K562 (cell line): Measurements from ENCODE around the gene CACNA2D3. TPM values are rescaled to one million over a fixed set of nuclear protein-coding genes. Genes with fewer than 3 reads are reported as not detected.

ENCODE experiments used
- ATAC-seq: fragments of 200-7000 bp; cut with Tn5 transposase; 3 replicates; pipeline ENCODE4 v1.9.1; 2020; ENCODE audit warnings: moderate library complexity
- BruUV-seq: library from RNA; stranded (reverse); fragments of 400-500 nt; replicated peaks from 2 replicates; lab custom pipeline; 2021; lab: Mats Ljungman, UMichigan
- CTCF ChIA-PET: fragments of 300-600 bp; formaldehyde crosslinking; extraction: SDS; loops from one replicate; lab custom pipeline; 2021; ENCODE audit warnings: low intra/inter-chr PET ratio; lab: Yijun Ruan, JAX
- POLR2A ChIA-PET: fragments of 300-600, 350-650 bp; sonication (Branson Sonifier 250); formaldehyde crosslinking; extraction: SDS; loops from one replicate; lab custom pipeline; 2021; ENCODE audit warnings: antibody characterized with exemption, inconsistent platforms; lab: Yijun Ruan, JAX
- DNase-seq, 4 experiments: peaks; one replicate each; pipeline versions ENCODE4 v3.0.0 to v3.0.0-alpha.2; 2011 to 2018; ENCODE audit warnings: low spot score in 3 of 4, mixed read lengths in 3 of 4; ENCODE audit errors: extremely low read depth in 1 of 4
- FAIRE-seq: peaks from 2 replicates; lab custom pipeline; 2011; peaks lifted over from hg19 to GRCh38; lab: Jason Lieb, UNC
- H2AFZ ChIP-seq: 2 replicates; pipeline ENCODE4 v1.6.0; 2011; ENCODE audit warnings: low read depth, low read length, control low read depth, inconsistent platforms
- H3K27ac ChIP-seq: fragments of 200-600 bp; 3 replicates; pipeline ENCODE4 v1.8.0; 2011; ENCODE audit warnings: low read depth, mild to moderate bottlenecking, control low read depth, inconsistent platforms, low read length, moderate library complexity, mixed read lengths; ENCODE audit errors: extremely low read depth
- H3K27me3 ChIP-seq, 2 experiments: fragments of 300-600 bp in 1 of 2; 2 replicates in 1 of 2; 3 replicates in 1 of 2; pipeline versions ENCODE4 v1.6.0 to v1.8.0; 2011; ENCODE audit warnings: inconsistent platforms in 2 of 2, low read length in 2 of 2, mild to moderate bottlenecking in 1 of 2, mixed read lengths in 1 of 2, moderate library complexity in 1 of 2; ENCODE audit not compliant: control insufficient read depth in 2 of 2, insufficient read depth in 2 of 2
- H3K36me3 ChIP-seq: fragments of 300-600 bp; 3 replicates; pipeline ENCODE4 v1.8.0; 2011; ENCODE audit warnings: mild to moderate bottlenecking, low read length, inconsistent platforms; ENCODE audit not compliant: control insufficient read depth, insufficient read depth
- H3K4me1 ChIP-seq, 2 experiments: fragments of 200-600 bp in 1 of 2; replicated peaks in 1 of 2; 2 replicates in 1 of 2; 3 replicates in 1 of 2; pipeline versions ENCODE4 v1.5.1 to v1.8.0; 2011; ENCODE audit warnings: inconsistent platforms in 2 of 2, low read length in 2 of 2, mild to moderate bottlenecking in 1 of 2, mixed read lengths in 1 of 2, moderate library complexity in 1 of 2; ENCODE audit not compliant: control insufficient read depth in 2 of 2, insufficient read depth in 2 of 2
- H3K4me2 ChIP-seq: 2 replicates; pipeline ENCODE4 v1.6.1; 2011; ENCODE audit warnings: low read length, control low read depth, inconsistent platforms, mixed read lengths; ENCODE audit not compliant: insufficient read depth
- H3K4me3 ChIP-seq: fragments of 200-600 bp; sonication (generic), shearing (Covaris generic); 2 replicates; pipeline ENCODE4 v1.5.1; 2016; ENCODE audit warnings: control low read depth, inconsistent platforms
- H3K79me2 ChIP-seq: fragments of 200-600 bp; 3 replicates; pipeline ENCODE4 v1.8.0; 2011; ENCODE audit warnings: low read length, inconsistent platforms; ENCODE audit not compliant: control insufficient read depth, insufficient read depth
- H3K9ac ChIP-seq, 2 experiments: 2 replicates each; pipeline versions ENCODE4 v1.6.0 to v1.6.1; 2011; ENCODE audit warnings: low read depth in 2 of 2, low read length in 2 of 2, control low read depth in 1 of 2, inconsistent platforms in 1 of 2, mild to moderate bottlenecking in 1 of 2, mixed read lengths in 1 of 2; ENCODE audit not compliant: insufficient read depth in 1 of 2
- H3K9me1 ChIP-seq: one replicate; pipeline ENCODE4 v1.6.0; 2011; ENCODE audit warnings: inconsistent platforms, mild to moderate bottlenecking, low read length, moderate library complexity; ENCODE audit not compliant: control insufficient read depth, insufficient read depth
- H3K9me3 ChIP-seq: replicated peaks from 2 replicates; pipeline ENCODE4 v1.5.1; 2011; ENCODE audit warnings: low read depth, low read length, inconsistent platforms; ENCODE audit not compliant: control insufficient read depth, insufficient read depth
- H4K20me1 ChIP-seq: replicated peaks from 2 replicates; pipeline ENCODE4 v1.6.1; 2011; ENCODE audit warnings: low read length, inconsistent platforms, mixed read lengths; ENCODE audit not compliant: control insufficient read depth, insufficient read depth
- ELF2 ChIP-seq: fragments of 250-450 bp; sonication (Bioruptor Pico); IDR thresholded peaks from 2 replicates; pipeline ENCODE4 v1.5.0; 2021; ENCODE audit warnings: mild to moderate bottlenecking
- NCOA1 ChIP-seq: fragments of 450-650 bp; IDR thresholded peaks from 2 replicates; pipeline ENCODE4 v1.6.1; 2016; ENCODE audit warnings: low read depth
- REST ChIP-seq, 2 experiments: fragments of 450-650 bp; formaldehyde crosslinking in 1 of 2; IDR thresholded peaks; 2 replicates each; pipeline versions ENCODE4 v1.4.0 to v1.6.1; 2014 to 2020; ENCODE audit warnings: mild to moderate bottlenecking in 2 of 2, borderline replicate concordance in 1 of 2, low read depth in 1 of 2
- WGBS: fragments of 100-300 bp; shearing (Covaris generic); methylation state at CpG from one replicate; pipeline ENCODE4 v1.1.6; 2016; ENCODE audit warnings: low coverage, mixed read lengths; ENCODE audit not compliant: insufficient coverage; ENCODE audit errors: missing lambda C conversion rate; 5-methylcytosine and 5-hydroxymethylcytosine counted together
- in situ Hi-C: fragments of 300-500 bp; cut with MboI; formaldehyde crosslinking; loops from 4 replicates; pipeline ENCODE4 v1.15.0; 2018; ENCODE audit warnings: inconsistent platforms, mixed read lengths
- intact Hi-C: fragments of 100-400 bp; cut with micrococcal nuclease; formaldehyde crosslinking; loops from 2 replicates; pipeline ENCODE4 v1.14.2; 2022
- polyA plus RNA-seq, 8 experiments: library from polyadenylated mRNA; depleted of rRNA in 4 of 8; stranded (reverse) in 5 of 8; unstranded in 3 of 8; fragments of >200 nt; fragmentation: Nextera tagmentation in 2 of 8; fragmentation: Illumina TruSeq in 1 of 8; extraction: Ambion mirVana in 2 of 8; extraction: Trizol in 1 of 8; gene quantifications; 2 replicates each; pipeline versions ENCODE4 v1.2.1 to v1.2.3, GENCODE V29; 2011 to 2014; ENCODE audit warnings: inconsistent platforms in 1 of 8, missing spikeins in 1 of 8
- total RNA-seq, 7 experiments: library from RNA; depleted of rRNA in 6 of 7; stranded (reverse); fragments of >200 nt in 6 of 7; fragmentation: Illumina TruSeq in 2 of 7; extraction: Trizol in 2 of 7; gene quantifications; 2 replicates each; pipeline versions ENCODE4 v1.2.1 to v1.2.3, GENCODE V29; 2011 to 2021; ENCODE audit warnings: low replicate concordance in 1 of 7

CACNA2D3 gene
- total and polyA plus RNA-seq, 9 of the 15 experiments (the other 6 are each of a cell fraction or from before 2014, with no cell fraction given) = 0.01 TPM; not detected in 8

GRCh38 chr3:54138937-54139547, 16.7 kb downstream of the CACNA2D3 start:
- DNase-seq (no peak), ATAC-seq (no peak), FAIRE-seq (no peak)
- H3K4me2 ChIP-seq = no peak overlapping the region
- H3K9me1 ChIP-seq = no peaks in the 10 kb centered on the region
- H3K27me3 ChIP-seq = no peaks in the 10 kb centered on the region; a peak in 1 of 5 replicates
- no peak overlapping the region for H2AFZ ChIP-seq
- no peaks in the 10 kb centered on the region for H3K4me1 ChIP-seq
- WGBS = 2% methylated on average over 7 of the region's 9 CpGs
- intact Hi-C loops (no loop called here), in situ Hi-C loops (no loop called here)
- no peaks in the 10 kb centered on the region for H4K20me1 ChIP-seq
- H3K27ac ChIP-seq = no peak overlapping the region
- H3K79me2 ChIP-seq = no peaks in the 10 kb centered on the region
- no peaks in the 10 kb centered on the region for H3K36me3 ChIP-seq
- no peak overlapping the region for H3K9ac ChIP-seq
- POLR2A ChIA-PET = interaction anchor here (0.7 kb wide), 1 partner anchor 19 kb away, joined by 3 read pairs; no protein-coding TSS in a partner anchor
- H3K4me3 ChIP-seq = no peak overlapping the region
- BruUV-seq = no TSS peak
- no peak for TF ChIP-seq ELF2 (CRISPR knock-in tag)
- TF ChIP-seq REST (IDR thresholded peaks at IDR 0.05; ENCODE audit: borderline replicate concordance) = peak; percentile 48
- no peak for TF ChIP-seq REST (CRISPR knock-in tag; IDR thresholded peaks at IDR 0.05; ENCODE audit: low read depth)
- TF ChIP-seq NCOA1 = no peak
- H3K9me3 ChIP-seq = no peaks in the 10 kb centered on the region
- CTCF ChIA-PET = no interaction called here
